GM11168 (cell line): Measurements from ENCODE around the gene TNRC6C.
"Not testable (repeated sequence)": the region's sequence is repeated elsewhere in the genome, so short reads cannot be mapped to it uniquely, and the experiment has no call there.

Experiments used
- in situ Hi-C: fragments of 300-500 bp; cut with MboI; formaldehyde crosslinking; loops from one replicate; pipeline ENCODE4 v1.12.0; 2022; ENCODE audit warnings: low sequenced_read_pairs; ENCODE audit not compliant: unreplicated experiment

TNRC6C gene

DNA sequence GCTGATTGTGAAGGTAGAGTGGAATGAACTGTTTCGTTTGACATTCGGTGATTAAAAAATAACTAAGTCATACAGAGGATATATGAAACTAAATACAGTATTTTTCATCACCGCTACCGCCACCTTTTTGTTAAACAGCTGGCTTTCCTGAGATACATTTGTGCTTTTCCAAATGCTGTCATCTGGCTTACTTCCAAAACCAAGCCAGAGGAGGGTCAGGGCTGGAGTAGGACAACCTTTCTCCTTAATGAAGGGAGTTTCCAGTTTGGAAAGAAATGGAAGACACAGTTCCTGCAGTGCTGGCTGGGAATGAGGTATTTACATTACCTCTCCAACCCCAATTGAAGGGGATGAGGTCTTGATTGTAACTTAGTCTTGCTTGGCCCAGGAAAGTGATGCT, 3.2 kb downstream of the TNRC6C start:
- in situ Hi-C loops = no loop called here

DNA sequence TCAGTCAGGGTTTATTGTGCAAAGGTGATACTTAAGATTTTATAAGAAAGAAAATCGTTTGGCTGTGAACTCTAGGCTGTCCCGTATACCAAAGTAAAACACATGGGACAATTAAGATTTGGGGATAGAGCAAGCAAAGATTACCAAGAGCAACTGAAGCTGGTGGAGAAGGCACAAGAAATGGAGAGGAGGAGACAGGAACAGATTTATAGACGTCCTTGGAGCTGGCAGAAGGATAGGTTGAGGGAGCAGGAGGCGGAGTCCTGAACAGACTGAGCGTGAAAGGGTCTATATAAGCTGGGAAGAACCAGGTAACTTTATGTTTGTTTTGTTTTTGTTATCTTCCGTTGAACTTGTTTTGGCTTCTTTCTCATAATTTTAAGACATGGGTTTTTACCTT, 3.8 kb downstream of the TNRC6C start:
- in situ Hi-C loops = no loop called here

DNA sequence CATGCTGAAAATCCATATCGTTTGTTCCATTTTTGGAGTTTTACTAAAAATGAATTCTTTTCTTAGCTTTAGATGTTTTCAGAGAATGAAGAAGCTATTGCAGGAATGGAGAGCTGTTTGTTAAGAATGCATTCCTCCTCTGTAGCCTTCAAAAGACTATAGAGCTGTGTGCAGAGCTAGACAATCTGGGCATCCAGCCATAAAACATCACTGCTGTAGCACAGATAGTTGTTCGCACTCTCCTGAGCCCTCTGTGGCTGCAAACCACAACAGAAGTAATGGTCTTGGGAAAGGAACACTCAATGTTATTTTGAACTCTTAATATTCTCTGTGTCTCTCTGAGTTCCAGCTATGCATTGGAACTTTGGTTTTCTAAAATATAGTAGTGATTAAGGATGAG, 4.9 kb downstream of the TNRC6C start:
- in situ Hi-C loops = no loop called here

DNA sequence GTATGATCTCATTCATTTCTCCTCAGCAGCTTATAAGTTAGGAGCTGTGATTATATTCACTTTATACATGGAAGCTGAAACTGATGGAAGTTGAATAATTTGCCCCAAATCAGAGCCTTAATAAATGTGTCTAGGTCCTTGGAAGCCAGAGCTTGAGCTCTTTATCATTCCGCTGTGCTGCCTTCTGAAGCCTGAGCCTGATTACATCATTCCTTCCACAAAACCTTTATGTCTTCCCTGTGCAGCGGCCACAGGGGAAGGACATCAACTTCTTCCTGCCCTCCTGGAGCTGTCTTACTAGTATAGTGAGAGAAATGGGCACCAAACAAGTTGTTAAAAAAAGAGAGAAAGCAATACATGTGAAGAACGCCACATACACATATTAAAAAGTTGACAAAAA, 6.8 kb downstream of the TNRC6C start:
- in situ Hi-C loops = no loop called here

DNA sequence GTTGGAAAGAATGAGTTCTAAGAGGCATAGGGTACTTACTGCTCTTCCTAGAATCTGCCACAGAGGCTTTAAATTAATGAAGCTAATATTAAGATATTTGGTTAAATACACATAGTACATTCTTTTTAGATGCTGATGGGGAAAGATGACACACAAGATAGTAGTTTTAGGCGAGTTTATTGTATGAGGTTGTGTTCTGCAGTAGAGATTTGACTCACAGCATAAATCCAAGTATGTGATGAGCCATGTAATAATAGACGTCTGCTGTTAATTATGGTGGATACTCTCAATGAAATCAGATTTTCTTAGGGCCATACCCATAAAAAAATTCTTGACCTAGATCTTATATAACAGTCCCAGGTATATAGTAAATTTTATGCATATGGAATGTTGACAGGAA, 8.0 kb downstream of the TNRC6C start:
- in situ Hi-C loops = no loop called here

DNA sequence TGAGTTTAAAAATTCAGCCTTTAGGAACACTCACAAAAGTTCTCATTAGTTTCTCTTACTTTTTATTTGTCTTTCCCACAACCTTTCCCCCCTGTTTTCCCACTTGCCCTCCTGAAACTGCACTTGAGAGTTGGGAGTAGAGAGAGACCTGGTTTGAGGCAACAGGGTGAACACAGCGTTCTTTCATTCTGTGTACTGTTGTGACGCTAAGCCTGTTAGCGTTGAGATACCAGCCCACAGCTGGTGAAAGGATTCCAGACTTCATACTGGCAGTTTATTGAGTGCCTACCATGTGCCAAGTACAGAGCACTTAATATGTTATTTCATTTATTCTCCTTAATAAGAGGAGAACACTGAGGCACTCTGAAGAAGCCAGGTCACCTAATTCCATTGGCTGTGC, 10.3 kb downstream of the TNRC6C start:
- in situ Hi-C loops = no loop called here

- in situ Hi-C loops = not testable (repeated sequence)
These were observed 13.8 kb downstream of the TNRC6C start for GRCh38 chr17:77972271-77972670.

GRCh38 chr17:77973953-77974352, 15.4 kb downstream of the TNRC6C start:
- in situ Hi-C loops = no loop called here

DNA sequence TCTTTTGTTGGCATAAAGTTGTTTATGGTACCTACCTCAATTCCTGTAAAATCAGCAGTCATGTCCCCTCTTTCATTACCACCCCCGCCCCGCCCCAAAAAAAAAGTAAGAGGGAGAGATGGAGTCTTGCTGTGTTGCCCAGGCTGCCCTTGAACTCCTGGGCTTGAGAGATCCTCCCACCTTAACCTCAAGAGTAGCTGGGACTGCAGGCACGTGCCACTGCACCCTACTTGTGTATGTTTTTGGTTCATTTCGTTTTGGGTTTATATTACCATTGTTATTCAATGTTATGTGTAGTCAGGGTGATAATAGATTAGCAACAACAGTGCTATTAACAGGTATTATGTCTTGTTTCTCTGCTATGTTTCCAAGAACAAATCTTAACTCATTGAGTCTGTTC, 15.9 kb downstream of the TNRC6C start:
- in situ Hi-C loops = no loop called here

- in situ Hi-C loops = not testable (repeated sequence)
These were observed 23.9 kb downstream of the TNRC6C start for GRCh38 chr17:77982430-77982829.

DNA sequence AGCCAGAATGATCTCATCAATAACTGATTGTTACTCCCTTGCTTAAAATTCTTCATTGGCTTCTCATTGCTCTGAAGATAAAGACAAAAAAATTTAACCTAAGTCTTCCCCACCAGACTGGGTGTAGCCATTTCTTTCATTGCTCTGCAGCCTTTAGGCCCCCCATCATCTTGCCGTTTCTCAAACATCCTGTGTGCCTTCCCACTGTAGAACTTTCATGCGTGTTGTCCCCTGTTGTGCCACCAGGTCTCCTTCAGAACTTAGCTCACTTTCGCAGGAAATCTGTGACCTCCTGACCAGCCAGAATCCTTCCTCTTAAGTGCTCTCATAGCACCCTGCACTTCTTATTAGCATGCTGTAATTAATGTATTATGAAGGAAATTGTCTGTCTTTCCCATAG, 31.8 kb downstream of the TNRC6C start:
- in situ Hi-C loops = no loop called here

GRCh38 chr17:77993735-77994134, 35.2 kb downstream of the TNRC6C start:
- in situ Hi-C loops = not testable (repeated sequence)

DNA sequence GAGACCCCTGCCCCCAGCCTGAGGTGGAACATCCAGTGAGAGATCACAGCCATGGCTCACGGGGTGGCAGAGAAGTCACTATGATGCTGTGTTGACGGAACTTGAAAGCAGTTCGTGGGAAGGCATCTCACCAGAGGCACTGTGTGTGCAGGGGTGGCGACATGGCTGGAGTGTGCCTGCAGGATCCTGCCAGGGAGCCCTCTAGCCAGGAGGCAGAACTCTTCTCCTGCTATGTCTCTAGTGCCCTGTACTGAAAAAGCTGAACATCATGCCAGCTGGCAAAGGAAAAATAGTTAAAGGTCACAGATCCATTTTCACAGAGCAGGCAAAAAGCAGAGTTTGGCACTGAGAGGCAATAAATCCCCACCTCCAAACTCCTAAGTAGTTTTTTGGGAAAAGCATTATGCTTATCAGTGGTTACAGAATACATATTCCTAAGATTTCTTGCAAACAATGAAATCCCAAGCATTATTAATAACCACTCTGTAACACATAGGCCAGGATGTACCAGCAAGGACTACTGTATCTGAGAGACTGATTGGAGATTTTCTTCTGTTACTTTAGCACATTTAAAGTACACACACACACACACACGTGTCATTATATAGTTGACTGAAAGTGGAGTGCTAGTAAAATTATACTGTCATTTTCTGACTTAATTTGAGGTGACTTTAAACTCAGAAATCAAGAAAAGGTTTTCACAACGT, 36.8 kb downstream of the TNRC6C start:
- in situ Hi-C loops = no loop called here

DNA sequence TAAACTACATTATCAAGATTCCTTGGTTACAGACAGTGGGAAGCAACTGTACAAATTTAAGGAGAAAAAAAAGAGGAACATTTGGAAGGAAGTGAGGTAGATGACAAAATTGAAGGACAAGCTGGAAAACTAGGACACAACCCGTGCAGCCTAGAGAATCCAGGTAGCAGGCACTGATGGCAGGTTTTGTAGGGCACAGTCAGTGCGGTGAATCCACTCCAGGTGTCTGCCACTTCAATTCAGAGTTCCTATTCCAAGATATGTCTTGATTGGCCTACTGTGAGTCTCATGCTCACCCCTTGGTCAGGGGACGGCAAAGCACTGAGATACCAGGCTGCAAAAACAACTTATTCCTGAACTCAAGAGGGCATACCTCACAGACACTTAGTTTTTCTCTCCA, 37.8 kb downstream of the TNRC6C start:
- in situ Hi-C loops = no loop called here

GRCh38 chr17:77999413-78000173, 41.1 kb downstream of the TNRC6C start:
- in situ Hi-C loops = no loop called here

- in situ Hi-C loops = no loop called here
These were observed 41.8 kb downstream of the TNRC6C start for GRCh38 chr17:78000341-78000740.

GRCh38 chr17:78001182-78001581, 42.7 kb downstream of the TNRC6C start:
- in situ Hi-C loops = no loop called here

GRCh38 chr17:78001612-78002011, 43.1 kb downstream of the TNRC6C start:
- in situ Hi-C loops = no loop called here

DNA sequence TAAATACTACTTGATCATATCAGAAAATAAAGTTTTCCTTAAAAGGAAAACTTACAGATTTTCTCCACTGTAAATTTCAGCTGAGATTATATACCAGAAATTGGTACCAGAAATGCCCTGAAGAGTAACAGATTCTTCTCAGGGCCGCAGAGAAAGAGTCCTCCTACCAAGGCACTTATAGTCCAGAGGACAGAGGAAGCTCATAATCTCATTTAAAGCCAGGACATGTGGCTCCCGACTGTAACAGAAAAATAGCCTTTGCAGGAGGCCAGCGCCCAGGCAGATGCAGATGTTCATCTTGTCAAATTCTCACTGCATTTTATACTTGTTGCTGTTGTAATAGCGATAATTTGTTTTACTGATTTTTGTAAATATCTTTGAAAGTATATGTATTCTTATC, 43.7 kb downstream of the TNRC6C start:
- in situ Hi-C loops = no loop called here

- in situ Hi-C loops = no loop called here
These were observed 47.1 kb downstream of the TNRC6C start for GRCh38 chr17:78005452-78006171.

DNA sequence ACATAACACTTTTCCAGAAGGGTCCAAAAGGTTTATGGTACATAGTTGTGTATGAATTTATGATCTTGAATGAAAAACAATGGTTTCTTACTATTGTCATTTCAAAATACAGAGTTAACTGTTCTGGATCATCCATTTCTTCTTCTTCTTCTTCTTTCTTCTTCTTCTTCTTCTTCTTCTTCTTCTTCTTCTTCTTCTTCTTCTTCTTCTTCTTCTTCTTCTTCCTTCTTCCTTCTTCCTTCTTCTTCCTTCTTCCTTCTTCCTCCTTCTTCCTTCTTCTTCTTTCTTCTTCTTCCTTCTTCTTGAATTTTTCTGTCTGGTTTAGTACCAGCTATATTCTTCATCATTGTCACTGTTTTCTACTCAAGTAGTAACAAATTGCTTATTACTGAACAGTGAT, 47.8 kb downstream of the TNRC6C start:
- in situ Hi-C loops = no loop called here
